ENCODE data around the gene HK1. TPM values are rescaled to one million over a fixed set of nuclear protein-coding genes. Genes with fewer than 3 reads are reported as not detected.

Gene HK1
- total RNA-seq, 2 experiments from 2014 or later: 13.1 to 31.5 TPM

DNA sequence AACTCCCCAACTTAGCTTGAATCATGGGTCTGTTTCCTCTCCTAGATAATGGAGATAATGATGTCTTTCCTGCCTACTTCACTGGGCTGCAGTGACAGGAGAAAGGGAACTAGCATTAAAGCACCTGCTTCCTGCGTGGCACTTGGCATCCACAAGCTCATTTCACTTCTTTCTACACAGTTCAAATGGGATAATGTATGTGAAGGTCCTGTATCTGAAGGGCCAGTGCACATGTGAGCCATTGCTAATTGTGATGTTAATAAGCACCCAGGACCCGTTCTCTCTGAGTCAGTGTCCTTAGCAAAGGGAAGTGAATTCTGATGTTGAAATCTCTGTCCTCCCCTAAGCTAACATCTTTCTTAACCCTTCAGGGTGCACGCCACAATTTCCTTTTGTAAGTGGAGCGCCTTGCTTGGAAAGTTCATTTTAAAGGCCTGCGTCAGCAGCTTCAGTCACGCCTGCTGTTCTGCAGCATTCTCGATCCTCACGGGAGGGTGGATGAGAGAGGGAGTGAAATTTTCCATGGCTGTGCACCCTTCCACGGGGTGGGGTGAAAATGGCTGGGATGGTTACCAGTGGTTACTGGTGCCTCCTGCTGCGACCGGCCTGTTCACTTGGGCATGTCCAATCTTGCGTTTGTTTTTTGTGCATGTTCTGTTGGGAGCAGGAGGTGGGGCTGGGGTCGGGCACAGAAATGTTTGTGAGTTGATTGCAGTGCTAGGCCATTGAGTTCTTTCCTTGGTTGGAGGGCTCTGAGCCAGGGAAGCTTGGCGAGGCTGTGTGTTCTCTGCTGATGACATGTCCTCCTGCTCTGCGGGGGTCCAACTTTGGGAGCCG is 59.2 kb downstream of the HK1 start:
- POLR2A ChIA-PET: no interaction called here
- CTCF ChIA-PET (ENCODE audit: unreplicated experiment): no interaction called here
- TF ChIP-seq EZH2phosphoT487 (IDR thresholded peaks at IDR 0.05; ENCODE audit: borderline replicate concordance, low read depth, low read length) (no peak), CTCF (conservative IDR thresholded peaks at IDR 0.05; ENCODE audit: low read length) (no peak)

DNA sequence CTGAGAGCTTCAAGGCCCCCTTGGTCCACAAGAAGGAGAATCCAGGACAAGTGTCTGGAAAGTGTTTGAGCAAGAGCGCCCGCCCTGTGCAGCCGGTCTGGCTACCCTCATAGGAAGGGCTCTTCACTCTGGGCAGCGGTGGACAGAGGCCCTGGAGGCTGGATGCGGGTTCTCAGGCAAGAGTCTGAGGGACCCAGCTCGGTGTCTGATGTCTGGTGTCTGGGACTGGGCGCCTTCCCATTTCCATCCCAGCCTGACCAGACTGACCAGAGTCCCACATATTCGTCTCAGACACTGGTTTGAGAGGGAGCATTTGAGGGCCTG is 59.8 kb downstream of the HK1 start:
- Histone ChIP-seq H3K9me3 (ENCODE audit: low read length) (no peaks in the 10 kb centered on the region), H4K20me1 (ENCODE audit: insufficient read depth, low read length) (no peaks in the 10 kb centered on the region), H3K79me2 (ENCODE audit: insufficient read depth, low read depth, low read length) (no peaks in the 10 kb centered on the region), H3K27ac (ENCODE audit: low read depth, low read length, poor library complexity, severe bottlenecking) (no peak overlapping the region), H3K36me3 (ENCODE audit: insufficient read depth, low read length) (no peaks in the 10 kb centered on the region), H3K4me2 (ENCODE audit: low read length) (no peak overlapping the region), H2AFZ (ENCODE audit: low read length) (no peak overlapping the region), H3K9me2 (ENCODE audit: insufficient read depth, low read length) (no peaks in the 10 kb centered on the region), H3K4me3 (ENCODE audit: low read depth, low read length, poor library complexity, severe bottlenecking) (no peak overlapping the region), H3K4me1 (ENCODE audit: insufficient read depth, low read length, poor library complexity, severe bottlenecking) (no peaks in the 10 kb centered on the region)
- ChIA-PET POLR2A (no interaction called here), CTCF (ENCODE audit: unreplicated experiment) (no interaction called here)
- TF ChIP-seq CTCF (conservative IDR thresholded peaks at IDR 0.05; ENCODE audit: low read length): no peak
- TF ChIP-seq EZH2phosphoT487 (IDR thresholded peaks at IDR 0.05; ENCODE audit: borderline replicate concordance, low read depth, low read length): no peak
- intact Hi-C loops (cut with micrococcal nuclease; ENCODE audit: unreplicated experiment): no loop called here
- no TSS peak for BruUV-seq (replicated peaks)
- no peak for DNase-seq (ENCODE audit: low spot score)

More for the DNA sequence above, 59.2 kb downstream of the HK1 start:
- no TSS peak for BruUV-seq (replicated peaks)
- H3K79me2 ChIP-seq (ENCODE audit: insufficient read depth, low read depth, low read length): no peaks in the 10 kb centered on the region
- no peaks in the 10 kb centered on the region for H4K20me1 ChIP-seq (ENCODE audit: insufficient read depth, low read length)
- no peak overlapping the region for H3K4me2 ChIP-seq (ENCODE audit: low read length)
- intact Hi-C loops (cut with micrococcal nuclease; ENCODE audit: unreplicated experiment): no loop called here
- no peak overlapping the region for H3K4me3 ChIP-seq (ENCODE audit: low read depth, low read length, poor library complexity, severe bottlenecking)
- no peaks in the 10 kb centered on the region for H3K9me3 ChIP-seq (ENCODE audit: low read length)
- no peaks in the 10 kb centered on the region for H3K4me1 ChIP-seq (ENCODE audit: insufficient read depth, low read length, poor library complexity, severe bottlenecking)
- no peak overlapping the region for H2AFZ ChIP-seq (ENCODE audit: low read length)
- H3K27ac ChIP-seq (ENCODE audit: low read depth, low read length, poor library complexity, severe bottlenecking): no peak overlapping the region
- no peak for DNase-seq (ENCODE audit: low spot score)
- H3K9me2 ChIP-seq (ENCODE audit: insufficient read depth, low read length): no peaks in the 10 kb centered on the region
- no peaks in the 10 kb centered on the region for H3K36me3 ChIP-seq (ENCODE audit: insufficient read depth, low read length)
